Measurements from ENCODE around the gene ALKBH3.

Gene ALKBH3

DNA sequence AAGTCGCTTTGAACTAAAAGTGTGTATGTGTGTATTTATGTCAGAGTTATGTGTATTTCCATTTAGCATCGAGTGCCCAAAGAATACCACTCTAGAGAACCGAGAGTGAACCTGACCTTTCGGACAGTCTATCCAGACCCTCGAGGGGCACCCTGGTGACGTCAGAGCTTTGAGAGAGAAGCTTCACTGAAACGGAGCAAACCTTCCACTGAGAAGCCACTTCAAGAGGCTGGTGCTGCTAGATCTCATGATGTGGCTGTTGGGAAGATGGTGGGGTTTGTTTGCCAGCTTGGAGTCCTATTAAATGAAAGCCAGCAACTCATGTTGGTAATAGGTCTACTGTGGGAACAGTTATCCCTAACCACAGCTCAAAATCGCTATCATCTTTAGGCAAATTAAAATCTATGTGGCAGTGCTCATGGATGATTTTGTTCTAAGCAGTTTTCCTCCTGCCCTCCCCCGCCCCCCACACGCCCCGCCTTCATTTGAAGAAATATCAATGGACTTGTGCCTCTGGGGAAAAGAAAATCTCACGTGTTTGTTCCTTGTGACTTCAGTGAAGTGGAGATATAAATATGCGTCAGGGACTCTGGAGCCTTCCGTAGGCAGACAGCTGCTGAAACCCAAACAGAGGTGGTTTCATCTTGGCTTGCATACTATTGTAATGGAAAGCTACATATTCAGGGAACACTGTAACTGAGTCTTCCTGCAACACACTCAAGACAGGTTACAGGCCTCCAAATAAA lies 39.4 kb downstream of the ALKBH3 start:
- in situ Hi-C loops (cut with HindIII; ENCODE audit: low pct_unique_long_range_greater_than_20kb, low sequenced_read_pairs), result no loop called here
- TF ChIP-seq JUND (IDR thresholded peaks at IDR 0.05; ENCODE audit: low read depth), result no peak
- DNase-seq (ENCODE audit: low read depth in 1 of 2, low spot score in 1 of 2), result no peak

DNA sequence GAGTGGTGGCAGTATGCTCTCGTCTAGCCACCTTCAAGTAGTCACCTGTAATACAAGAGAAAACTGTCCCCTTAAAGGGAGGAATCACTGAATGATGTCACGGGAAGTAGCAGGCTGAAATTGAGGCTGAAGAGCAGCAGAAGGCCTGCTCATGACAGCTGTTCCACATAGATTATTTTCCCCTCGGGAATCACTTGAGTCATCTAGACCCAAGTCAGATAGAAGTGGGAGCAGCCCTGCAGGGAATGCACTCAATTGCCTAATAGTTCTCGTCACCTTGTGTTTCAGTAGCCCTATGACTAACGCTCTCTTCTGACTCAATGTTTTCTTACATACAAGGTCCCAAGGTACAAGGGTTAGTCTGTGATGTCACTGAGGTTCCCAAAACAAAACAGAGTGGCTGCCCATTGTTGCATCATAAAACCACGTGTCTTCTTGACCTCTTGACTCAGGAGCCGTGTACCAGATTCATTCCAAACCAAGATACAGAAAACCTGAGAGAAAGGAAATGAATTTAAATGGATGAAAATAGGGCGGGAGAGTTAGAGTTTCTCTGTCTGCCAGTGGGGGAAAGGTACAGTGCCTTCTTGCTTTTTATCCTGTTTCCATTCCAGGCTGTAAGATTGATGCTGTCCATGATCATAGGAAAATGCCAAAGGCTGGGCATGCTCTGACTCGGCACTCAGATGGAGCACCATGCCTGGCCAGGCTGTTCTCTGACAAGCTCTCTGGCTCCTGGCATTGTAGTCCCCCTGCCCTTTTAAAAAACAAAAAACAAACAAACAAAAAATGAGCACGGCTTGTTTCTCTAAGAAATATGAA lies 40.2 kb downstream of the ALKBH3 start:
- no peak for TF ChIP-seq JUND (IDR thresholded peaks at IDR 0.05; ENCODE audit: low read depth)
- in situ Hi-C loops (cut with HindIII; ENCODE audit: low pct_unique_long_range_greater_than_20kb, low sequenced_read_pairs), result no loop called here
- DNase-seq (ENCODE audit: low read depth in 1 of 2, low spot score in 1 of 2), result no peak

DNA sequence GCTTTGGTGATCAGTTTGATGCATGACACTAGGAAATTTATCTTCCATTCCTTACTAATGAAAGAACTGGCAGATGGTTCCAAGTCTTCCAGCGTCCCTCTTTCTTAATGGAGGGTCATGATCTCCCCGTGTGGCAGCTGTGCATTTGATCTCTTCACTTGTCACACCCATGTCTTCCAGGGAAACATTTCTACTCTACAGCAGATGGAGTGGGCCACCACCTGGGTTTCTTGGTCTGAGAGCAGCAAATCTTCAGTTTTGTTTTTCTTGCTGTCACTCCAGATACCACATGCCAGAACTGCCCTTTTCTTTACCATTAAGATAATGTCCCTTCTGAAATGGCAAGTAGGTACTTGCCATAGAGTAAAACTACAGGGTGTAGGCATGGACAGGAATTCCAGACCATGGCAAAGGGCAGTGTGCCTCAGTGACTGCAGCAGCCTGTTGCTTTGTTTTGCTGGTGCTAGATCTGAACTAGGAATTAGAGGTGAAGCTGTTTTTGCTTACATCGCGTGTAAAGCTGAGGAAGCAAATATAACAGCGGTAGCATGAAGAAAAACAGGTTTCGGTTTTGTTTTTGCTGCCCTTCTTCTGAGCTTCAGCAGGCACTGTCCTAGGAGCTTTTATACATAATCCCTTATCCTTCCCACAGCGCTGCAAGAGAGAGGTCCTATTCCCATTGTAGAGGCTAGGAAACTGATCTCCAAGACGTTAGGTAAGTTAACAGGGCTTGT lies 41.1 kb downstream of the ALKBH3 start:
- in situ Hi-C loops (cut with HindIII; ENCODE audit: low pct_unique_long_range_greater_than_20kb, low sequenced_read_pairs), result no loop called here
- TF ChIP-seq JUND (IDR thresholded peaks at IDR 0.05; ENCODE audit: low read depth), result no peak
- DNase-seq (ENCODE audit: low read depth in 1 of 2, low spot score in 1 of 2), result no peak

DNA sequence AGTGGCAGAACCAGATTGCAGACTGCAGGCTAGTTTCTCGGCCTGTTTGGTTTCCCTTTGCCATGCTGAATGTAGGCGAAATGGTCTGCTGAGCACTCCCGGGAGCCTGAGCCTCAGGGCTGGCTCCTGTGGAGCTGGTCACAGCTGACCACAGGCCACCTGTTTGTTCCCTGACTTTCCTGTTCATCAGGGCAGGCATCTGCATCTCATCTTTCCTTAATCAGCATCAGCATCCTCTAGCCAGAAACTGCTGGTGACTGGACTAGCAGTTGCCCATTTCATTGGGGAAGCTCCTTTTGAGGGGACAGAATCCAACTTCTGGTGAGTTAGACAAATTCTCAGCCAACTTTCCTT lies 41.6 kb downstream of the ALKBH3 start:
- in situ Hi-C loops (cut with HindIII; ENCODE audit: low pct_unique_long_range_greater_than_20kb, low sequenced_read_pairs), result no loop called here
- no peak for TF ChIP-seq JUND (IDR thresholded peaks at IDR 0.05; ENCODE audit: low read depth)
- DNase-seq (ENCODE audit: low read depth in 1 of 2, low spot score in 1 of 2), result no peak

DNA sequence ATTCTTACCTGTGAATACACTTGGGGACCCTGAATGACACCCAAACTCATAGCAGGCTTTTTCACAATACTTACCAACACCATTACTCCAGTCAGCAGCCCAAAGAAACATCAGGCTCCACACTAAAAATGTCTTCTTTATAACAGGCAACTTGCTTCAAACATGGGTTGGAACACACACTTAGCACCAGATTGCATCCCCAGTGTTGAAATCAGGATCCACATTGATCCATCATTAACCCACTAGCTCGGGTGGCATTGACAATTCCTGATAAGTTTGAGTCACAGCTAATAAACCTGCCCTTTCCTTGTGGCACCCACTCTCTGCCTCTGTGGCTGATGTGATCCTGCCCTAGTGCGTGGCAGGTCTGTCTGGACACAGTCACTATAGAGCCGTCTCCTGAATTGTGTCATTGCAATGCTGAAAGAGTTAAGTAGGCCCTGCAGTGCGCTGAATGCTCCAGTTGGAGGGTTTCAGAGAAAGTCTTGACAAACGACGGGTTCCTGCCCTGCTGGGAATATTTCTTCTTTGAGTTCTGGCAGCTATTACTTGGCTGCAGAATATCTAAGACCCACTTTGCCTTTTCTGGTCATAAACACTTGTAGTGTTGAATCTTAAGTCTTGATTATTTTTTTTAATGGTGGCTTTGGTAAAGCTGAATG lies 42.2 kb downstream of the ALKBH3 start:
- in situ Hi-C loops (cut with HindIII; ENCODE audit: low pct_unique_long_range_greater_than_20kb, low sequenced_read_pairs), result no loop called here
- DNase-seq (ENCODE audit: low read depth in 1 of 2, low spot score in 1 of 2), result no peak

DNA sequence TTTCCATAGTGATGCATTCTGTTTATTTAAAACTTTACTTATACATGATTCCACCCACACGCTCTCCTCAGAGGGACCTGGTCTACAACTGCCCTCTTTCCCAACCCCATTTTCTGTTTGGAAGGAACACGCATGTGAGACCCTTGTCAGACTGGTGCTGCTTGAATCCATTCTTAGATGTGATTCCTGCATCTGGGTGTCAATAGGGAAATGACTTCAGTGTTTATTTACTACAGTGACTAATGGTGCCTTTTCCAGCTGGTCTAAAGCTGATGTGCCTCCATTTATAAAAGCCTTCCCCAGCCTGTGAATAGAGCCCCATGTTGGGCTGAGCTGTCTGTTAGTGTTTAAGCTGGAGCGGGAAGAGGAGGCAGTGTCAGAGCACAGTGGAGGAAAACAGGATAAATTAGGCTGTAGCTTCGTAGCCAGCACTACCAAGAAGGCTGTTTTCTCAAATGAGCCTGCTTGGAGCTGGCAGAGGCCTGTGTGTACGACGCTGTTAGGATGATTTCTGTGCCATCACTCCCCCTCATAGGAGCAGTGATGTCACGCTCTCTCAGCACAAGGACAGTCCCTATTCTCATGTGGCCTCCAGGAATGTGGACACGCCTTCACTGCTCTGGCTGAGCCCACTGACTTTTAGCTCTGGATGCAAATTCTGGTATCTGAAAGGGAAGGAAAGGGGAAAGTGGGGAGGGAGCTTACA lies 42.9 kb downstream of the ALKBH3 start:
- DNase-seq (ENCODE audit: low read depth in 1 of 2, low spot score in 1 of 2), result no peak
- in situ Hi-C loops (cut with HindIII; ENCODE audit: low pct_unique_long_range_greater_than_20kb, low sequenced_read_pairs), result no loop called here
- no peak for TF ChIP-seq JUND (IDR thresholded peaks at IDR 0.05; ENCODE audit: low read depth)

More for the DNA sequence above, 42.2 kb downstream of the ALKBH3 start:
- TF ChIP-seq JUND (IDR thresholded peaks at IDR 0.05; ENCODE audit: low read depth), result no peak

- in situ Hi-C loops (cut with HindIII; ENCODE audit: low pct_unique_long_range_greater_than_20kb, low sequenced_read_pairs), result no loop called here
- no peak for DNase-seq (ENCODE audit: low read depth in 1 of 2, low spot score in 1 of 2)
- TF ChIP-seq JUND (IDR thresholded peaks at IDR 0.05; ENCODE audit: low read depth), result no peak
Observed at GRCh38 chr11:43924112-43924855, 43.7 kb downstream of the ALKBH3 start.

DNA sequence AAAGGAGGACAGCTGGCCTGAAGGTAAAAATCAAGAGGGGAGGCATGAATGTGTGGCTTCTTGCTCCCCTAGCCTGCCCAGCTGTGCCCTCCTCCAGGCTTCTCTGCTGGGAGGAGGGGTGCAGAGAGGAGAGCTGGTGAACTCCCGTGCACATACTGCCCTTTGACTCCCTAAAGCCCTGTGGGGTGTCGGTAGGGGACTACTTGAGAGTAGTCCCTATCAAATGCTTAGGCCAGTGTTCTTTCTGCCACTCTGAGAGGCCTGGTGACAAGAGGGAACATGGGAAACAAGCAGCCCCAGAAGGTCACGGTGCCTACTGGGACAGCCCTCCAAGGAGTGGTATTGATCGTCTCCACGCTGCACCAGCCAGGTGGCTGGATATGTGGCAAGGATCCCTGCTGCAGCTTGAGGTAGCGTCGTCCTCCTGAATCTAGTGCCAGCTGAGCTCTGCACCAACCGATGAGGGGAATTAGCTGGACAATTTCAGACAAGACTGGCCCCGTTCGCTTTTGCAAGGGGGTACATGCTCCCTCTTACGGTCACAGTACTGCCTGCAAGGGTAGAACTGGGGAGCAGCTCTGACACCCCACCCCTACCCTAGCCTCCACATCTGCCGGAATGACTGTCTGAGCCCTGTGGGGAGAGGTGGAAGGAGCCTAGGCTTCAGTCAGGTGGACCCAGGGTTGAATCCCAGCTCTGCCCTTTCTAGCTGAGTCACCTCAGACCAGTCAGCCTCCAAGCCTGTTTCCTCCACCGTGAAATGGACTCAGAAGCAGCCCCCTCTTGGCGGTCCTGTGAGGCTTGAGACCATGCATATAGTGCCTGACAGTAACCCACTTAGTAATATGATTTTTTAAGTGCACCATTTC lies 44.7 kb downstream of the ALKBH3 start:
- in situ Hi-C loops (cut with HindIII; ENCODE audit: low pct_unique_long_range_greater_than_20kb, low sequenced_read_pairs), result no loop called here
- TF ChIP-seq JUND (IDR thresholded peaks at IDR 0.05; ENCODE audit: low read depth), result no peak
- no peak for DNase-seq (ENCODE audit: low read depth in 1 of 2, low spot score in 1 of 2)

DNA sequence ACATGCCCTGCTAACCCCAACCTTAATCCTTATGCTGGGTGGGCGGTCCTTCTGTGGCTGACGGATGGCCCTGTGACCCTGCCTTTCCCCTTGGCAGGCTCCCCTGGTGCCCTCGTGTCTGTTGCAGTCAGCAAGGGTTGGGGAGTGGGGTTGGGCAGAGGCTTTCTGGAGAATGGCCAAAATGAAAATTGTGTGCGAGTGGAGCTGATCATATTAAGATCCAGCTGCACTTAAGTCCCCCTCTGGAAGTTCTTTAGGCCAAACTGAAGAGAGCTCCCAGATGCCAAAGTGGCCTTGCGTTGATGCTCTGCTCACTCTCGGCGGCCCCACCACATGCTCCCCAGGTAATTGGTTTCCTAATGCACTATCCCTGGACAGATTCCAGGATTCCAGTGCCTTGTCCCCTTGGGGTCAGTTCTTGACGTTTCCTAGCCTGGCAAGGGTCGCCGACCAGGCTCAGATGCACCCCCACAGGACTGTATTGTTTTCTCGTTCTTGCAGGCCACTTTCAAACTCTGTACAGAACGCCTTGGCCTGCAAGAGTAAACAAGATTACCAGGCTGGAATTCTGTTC lies 45.4 kb downstream of the ALKBH3 start:
- no peak for TF ChIP-seq JUND (IDR thresholded peaks at IDR 0.05; ENCODE audit: low read depth)
- DNase-seq (ENCODE audit: low read depth in 1 of 2, low spot score in 1 of 2), result no peak
- in situ Hi-C loops (cut with HindIII; ENCODE audit: low pct_unique_long_range_greater_than_20kb, low sequenced_read_pairs), result no loop called here

GRCh38 chr11:43927070-43927469 lies 46.4 kb downstream of the ALKBH3 start:
- DNase-seq (ENCODE audit: low read depth in 1 of 2, low spot score in 1 of 2), result no peak
- no peak for TF ChIP-seq JUND (IDR thresholded peaks at IDR 0.05; ENCODE audit: low read depth)
- in situ Hi-C loops (cut with HindIII; ENCODE audit: low pct_unique_long_range_greater_than_20kb, low sequenced_read_pairs), result no loop called here

Data from T47D (cell line).